Esophagus muscularis mucosa (tissue), 4 donors: ENCODE data around the gene ZBTB7C. TPM values are rescaled to one million over a fixed set of nuclear protein-coding genes. Genes with fewer than 3 reads are reported as not detected.

Experiments
- DNase-seq: peaks from one replicate; pipeline ENCODE4 v3.0.0-alpha.2; 2017; ENCODE audit errors: extremely low spot score
- H3K27ac ChIP-seq, 4 donors: fragments of 200-600 bp; sonication (generic); replicated peaks in 1 of 4; 1 replicate in 3 of 4; 2 replicates in 1 of 4; pipeline ENCODE4 v1.5.1; 2016 to 2019; ENCODE audit warnings: mild to moderate bottlenecking in 1 of 4
- H3K27me3 ChIP-seq, 4 donors: fragments of 200-600 bp; sonication (generic); one replicate each; pipeline versions ENCODE4 v1.5.1 to v1.6.0; 2016 to 2019
- H3K36me3 ChIP-seq, 4 donors: fragments of 200-600 bp; sonication (generic); one replicate each; pipeline ENCODE4 v1.5.1; 2016 to 2019
- H3K4me1 ChIP-seq, 4 donors: fragments of 200-600 bp; sonication (generic); one replicate each; pipeline ENCODE4 v1.5.1; 2016 to 2019
- H3K4me3 ChIP-seq, 4 donors: fragments of 200-600 bp; sonication (generic); 1 replicate in 2 of 4; 2 replicates in 2 of 4; pipeline ENCODE4 v1.5.1; 2016 to 2019; ENCODE audit warnings: mild to moderate bottlenecking in 4 of 4, moderate library complexity in 1 of 4
- H3K9me3 ChIP-seq, 4 donors: fragments of 200-600 bp; sonication (generic); 1 replicate in 3 of 4; 2 replicates in 1 of 4; pipeline ENCODE4 v1.5.1; 2016 to 2019
- CTCF ChIP-seq, 3 experiments: fragments of 200-600 bp in 2 of 3; fragments of 450-650 bp in 1 of 3; sonication (generic) in 2 of 3; IDR thresholded peaks; one replicate each; pipeline ENCODE4 v1.5.1; 2017 to 2019; ENCODE audit warnings: antibody characterized with exemption in 3 of 3, mild to moderate bottlenecking in 2 of 3, moderate library complexity in 1 of 3
- EP300 ChIP-seq: sonication (generic); formaldehyde crosslinking; IDR thresholded peaks from one replicate; pipeline ENCODE4 v1.6.1; 2017; ENCODE audit warnings: antibody characterized with exemption
- POLR2A ChIP-seq: fragments of 450-650 bp; IDR thresholded peaks from one replicate; pipeline ENCODE4 v1.6.1; 2017; ENCODE audit warnings: antibody characterized with exemption, moderate library complexity, mild to moderate bottlenecking, low read depth
- POLR2AphosphoS5 ChIP-seq, 2 donors: sonication (generic); formaldehyde crosslinking; IDR thresholded peaks; one replicate each; pipeline ENCODE4 v1.6.1; 2017; ENCODE audit warnings: antibody characterized with exemption in 2 of 2
- WGBS: methylation state at CpG from one replicate; pipeline ENCODE4 v1.1.5; 2018; 5-methylcytosine and 5-hydroxymethylcytosine counted together
- intact Hi-C: fragments of 100-400 bp; cut with DNase I; formaldehyde crosslinking; loops from one replicate; pipeline ENCODE4 v1.15.1; 2023
- total RNA-seq, 4 donors: library from RNA; depleted of rRNA; stranded (reverse); fragments of >200 nt; gene quantifications; one replicate each; pipeline versions ENCODE4 v1.1.0 to v1.2.1, GENCODE V29; 2016

The ZBTB7C gene
- total RNA-seq, 4 donors from 2014 or later = 6.3 to 13.2 (median 9.1) TPM

GRCh38 chr18:48419277-48420022, 10.3 kb upstream of the ZBTB7C start:
- Histone ChIP-seq H3K4me1 (peaks cover 0 to 11% (median 2%) of the 10 kb centered on the region in 4 donors), H3K36me3 (no peaks in the 10 kb centered on the region), H3K27me3 (peaks cover 0 to 21% (median 0%) of the 10 kb centered on the region in 4 donors), H3K9me3 (no peaks in the 10 kb centered on the region), H3K27ac (no peak overlapping the region), H3K4me3 (no peak overlapping the region)
- 92% methylated on average over 10 of the region's 10 CpGs for WGBS
- no peak for DNase-seq
- TF ChIP-seq EP300 (no peak), POLR2AphosphoS5 (IDR thresholded peaks at IDR 0.05) (no peak)
- intact Hi-C loops = no loop called here

- WGBS = 74% methylated on average over 6 of the region's 9 CpGs
Observed at GRCh38 chr18:48418539-48419276, 9.5 kb upstream of the ZBTB7C start.

GRCh38 chr18:48417985-48418384, 8.8 kb upstream of the ZBTB7C start:
- Histone ChIP-seq H3K36me3 (no peaks in the 10 kb centered on the region), H3K27ac (no peak overlapping the region), H3K4me1 (peaks cover 0 to 11% (median 2%) of the 10 kb centered on the region in 4 donors), H3K9me3 (no peaks in the 10 kb centered on the region), H3K4me3 (no peak overlapping the region), H3K27me3 (peaks cover 0 to 28% (median 0%) of the 10 kb centered on the region in 4 donors)
- DNase-seq = no peak
- WGBS = 79% methylated on average over 4 of the region's 4 CpGs
- intact Hi-C loops = no loop called here
- TF ChIP-seq POLR2A (no peak), CTCF (IDR thresholded peaks at IDR 0.05) (no peak), POLR2AphosphoS5 (IDR thresholded peaks at IDR 0.05) (no peak), EP300 (no peak)

More at GRCh38 chr18:48418539-48419276, 9.5 kb upstream of the ZBTB7C start:
- no peak for TF ChIP-seq POLR2AphosphoS5 (IDR thresholded peaks at IDR 0.05)
- TF ChIP-seq POLR2A = no peak
- TF ChIP-seq CTCF (IDR thresholded peaks at IDR 0.05) = no peak
- no peak for TF ChIP-seq EP300
- no peak for DNase-seq
- H3K9me3 ChIP-seq = no peaks in the 10 kb centered on the region
- no peak overlapping the region for H3K4me3 ChIP-seq
- intact Hi-C loops = no loop called here
- H3K27ac ChIP-seq = no peak overlapping the region
- H3K27me3 ChIP-seq = peaks cover 0 to 28% (median 0%) of the 10 kb centered on the region in 4 donors
- H3K4me1 ChIP-seq = peaks cover 0 to 11% (median 2%) of the 10 kb centered on the region in 4 donors
- H3K36me3 ChIP-seq = no peaks in the 10 kb centered on the region

GRCh38 chr18:48413342-48413741, 4.2 kb upstream of the ZBTB7C start:
- no peak overlapping the region for H3K27ac ChIP-seq
- H3K4me1 ChIP-seq = peaks cover 9 to 18% (median 13%) of the 10 kb centered on the region in 4 donors
- no peaks in the 10 kb centered on the region for H3K9me3 ChIP-seq
- no peak for DNase-seq
- no peak overlapping the region for H3K4me3 ChIP-seq
- no peaks in the 10 kb centered on the region for H3K36me3 ChIP-seq
- WGBS = 94% methylated on average over 3 of the region's 3 CpGs
- intact Hi-C loops = loop anchor here (5.0 kb wide), 1 partner anchor 251 kb away; no protein-coding TSS in a partner anchor
- H3K27me3 ChIP-seq = peaks cover 0 to 30% (median 0%) of the 10 kb centered on the region in 4 donors
- TF ChIP-seq EP300 = no peak
- no peak for TF ChIP-seq CTCF (IDR thresholded peaks at IDR 0.05)
- TF ChIP-seq POLR2A = no peak
- no peak for TF ChIP-seq POLR2AphosphoS5 (IDR thresholded peaks at IDR 0.05)

GRCh38 chr18:48412339-48412929, 3.3 kb upstream of the ZBTB7C start:
- no peaks in the 10 kb centered on the region for H3K9me3 ChIP-seq
- DNase-seq = no peak
- peaks cover 16 to 27% (median 22%) of the 10 kb centered on the region in 4 donors for H3K4me1 ChIP-seq
- peaks cover 0 to 39% (median 0%) of the 10 kb centered on the region in 4 donors for H3K27me3 ChIP-seq
- H3K36me3 ChIP-seq = no peaks in the 10 kb centered on the region
- WGBS = 18% methylated on average over 7 of the region's 7 CpGs
- no peak overlapping the region for H3K4me3 ChIP-seq
- H3K27ac ChIP-seq = no peak overlapping the region
- TF ChIP-seq CTCF (IDR thresholded peaks at IDR 0.05) = peak; percentile 51 to 80 (median 60)
- no peak for TF ChIP-seq POLR2AphosphoS5 (IDR thresholded peaks at IDR 0.05)
- intact Hi-C loops = loop anchor here (5.0 kb wide), 1 partner anchor 250 kb away; no protein-coding TSS in a partner anchor
